HepG2 (cell line): ENCODE measurements around the gene MCOLN3. TPM values are rescaled to one million over a fixed set of nuclear protein-coding genes. Genes with fewer than 3 reads are reported as not detected.

Experiments
- ATAC-seq: fragments of 200-7000 bp; cut with Tn5 transposase; 3 replicates; pipeline ENCODE4 v1.9.1; 2020; ENCODE audit warnings: mild to moderate bottlenecking, moderate library complexity
- BruUV-seq: library from RNA; stranded (reverse); fragments of 400-500 nt; replicated peaks from 2 replicates; lab custom pipeline; 2021; lab: Mats Ljungman, UMichigan
- CTCF ChIA-PET: fragments of 300-600 bp; formaldehyde crosslinking; extraction: SDS; loops from one replicate; lab custom pipeline; 2021; ENCODE audit warnings: low total read pairs, inconsistent platforms, low intra/inter-chr PET ratio; lab: Yijun Ruan, JAX
- POLR2A ChIA-PET: fragments of 350-600 bp; sonication (Branson Sonifier 250); formaldehyde crosslinking; loops from one replicate; lab custom pipeline; 2020; ENCODE audit warnings: antibody characterized with exemption, inconsistent platforms; lab: Yijun Ruan, JAX
- DNase-seq: peaks from one replicate; pipeline ENCODE4 v3.0.0-alpha.2; 2015; ENCODE audit warnings: low spot score
- FAIRE-seq: peaks from 3 replicates; lab custom pipeline; 2011; peaks lifted over from hg19 to GRCh38; lab: Jason Lieb, UNC
- H2AFZ ChIP-seq: one replicate; pipeline ENCODE4 v1.6.1; 2011; ENCODE audit warnings: low read length, inconsistent platforms
- H3K27ac ChIP-seq: fragments of 300-600 bp; 3 replicates; pipeline ENCODE4 v1.8.0; 2011; ENCODE audit warnings: mixed run types, mild to moderate bottlenecking, mixed read lengths, low read length, inconsistent platforms; ENCODE audit not compliant: insufficient read depth; ENCODE audit errors: extremely low read length
- H3K27me3 ChIP-seq, 2 experiments: fragments of 200-600 bp in 1 of 2; 2 replicates in 1 of 2; 3 replicates in 1 of 2; pipeline versions ENCODE4 v1.6.0 to v1.8.0; 2011; ENCODE audit warnings: low read length in 2 of 2, mild to moderate bottlenecking in 2 of 2, moderate library complexity in 2 of 2, inconsistent platforms in 1 of 2; ENCODE audit not compliant: insufficient read depth in 2 of 2, control insufficient read depth in 1 of 2
- H3K36me3 ChIP-seq, 2 experiments: fragments of 200-600 bp in 1 of 2; replicated peaks in 1 of 2; 2 replicates in 1 of 2; 3 replicates in 1 of 2; pipeline versions ENCODE4 v1.5.1 to v1.8.0; 2011; ENCODE audit warnings: low read length in 2 of 2, inconsistent platforms in 1 of 2; ENCODE audit not compliant: insufficient read depth in 2 of 2, control insufficient read depth in 1 of 2
- H3K4me1 ChIP-seq: 2 replicates; pipeline ENCODE4 v1.5.1; 2012; ENCODE audit warnings: low read length, inconsistent platforms; ENCODE audit not compliant: insufficient read depth
- H3K4me2 ChIP-seq: 2 replicates; pipeline ENCODE4 v1.6.0; 2011; ENCODE audit warnings: low read depth, low read length, inconsistent platforms
- H3K4me3 ChIP-seq, 3 experiments: fragments of 200-600 bp in 1 of 3; sonication (generic), shearing (Covaris generic) in 1 of 3; replicated peaks in 1 of 3; 2 replicates each; pipeline ENCODE4 v1.5.1; 2011 to 2016; ENCODE audit warnings: low read length in 3 of 3, inconsistent platforms in 2 of 3, low read depth in 2 of 3, mild to moderate bottlenecking in 2 of 3, control low read depth in 1 of 3, mixed read lengths in 1 of 3; ENCODE audit not compliant: insufficient read depth in 1 of 3
- H3K79me2 ChIP-seq: one replicate; pipeline ENCODE4 v1.6.1; 2011; ENCODE audit warnings: low read length, inconsistent platforms; ENCODE audit not compliant: insufficient read depth
- H3K9ac ChIP-seq: 2 replicates; pipeline ENCODE4 v1.6.0; 2011; ENCODE audit warnings: mild to moderate bottlenecking, low read depth, low read length, inconsistent platforms; ENCODE audit not compliant: insufficient read depth
- H3K9me3 ChIP-seq: 2 replicates; pipeline ENCODE4 v1.5.1; 2012; ENCODE audit warnings: mild to moderate bottlenecking, low read length
- H4K20me1 ChIP-seq: 2 replicates; pipeline ENCODE4 v1.6.0; 2011; ENCODE audit warnings: inconsistent platforms, mild to moderate bottlenecking, low read length, moderate library complexity; ENCODE audit not compliant: insufficient read depth
- ARNT2 ChIP-seq: sonication (generic); formaldehyde crosslinking; IDR thresholded peaks from 2 replicates; pipeline ENCODE4 v1.8.0; 2022; ENCODE audit warnings: mild to moderate bottlenecking, low read depth, missing genetic modification reagents, moderate library complexity
- CEBPG ChIP-seq: IDR thresholded peaks from 2 replicates; pipeline ENCODE4 v1.6.1; 2016
- FLYWCH1 ChIP-seq: sonication (generic); formaldehyde crosslinking; IDR thresholded peaks from 2 replicates; pipeline ENCODE4 v1.8.1; 2023; ENCODE audit warnings: mild to moderate bottlenecking, missing genetic modification reagents
- GFI1 ChIP-seq: sonication (generic); formaldehyde crosslinking; IDR thresholded peaks from 2 replicates; pipeline ENCODE4 v1.5.0; 2020; ENCODE audit warnings: missing genetic modification reagents, mild to moderate bottlenecking, borderline replicate concordance
- HMGA1 ChIP-seq: sonication (generic); formaldehyde crosslinking; conservative IDR thresholded peaks from 2 replicates; pipeline ENCODE4 v1.4.0; 2020; ENCODE audit warnings: missing genetic modification reagents
- HNF1A ChIP-seq, 2 experiments: sonication (generic) in 1 of 2; formaldehyde crosslinking in 1 of 2; IDR thresholded peaks; 2 replicates each; pipeline versions ENCODE4 v1.4.0 to v1.6.1; 2016 to 2020; ENCODE audit warnings: borderline replicate concordance in 1 of 2, low read depth in 1 of 2, mild to moderate bottlenecking in 1 of 2, missing genetic modification reagents in 1 of 2
- HOXD1 ChIP-seq: sonication (generic); formaldehyde crosslinking; IDR thresholded peaks from 2 replicates; pipeline ENCODE4 v1.5.0; 2020; ENCODE audit warnings: missing genetic modification reagents
- MBNL3 ChIP-seq: fragments of 250-450 bp; sonication (Bioruptor Pico); conservative IDR thresholded peaks from 2 replicates; pipeline ENCODE4 v1.8.0; 2022; ENCODE audit warnings: mild to moderate bottlenecking, inconsistent platforms
- MNT ChIP-seq: fragments of 450-650 bp; IDR thresholded peaks from 2 replicates; pipeline ENCODE4 v1.6.1; 2016
- NBN ChIP-seq: fragments of 450-650 bp; conservative IDR thresholded peaks from 2 replicates; pipeline ENCODE4 v1.6.1; 2017
- SRY ChIP-seq: sonication (generic); formaldehyde crosslinking; IDR thresholded peaks from 2 replicates; pipeline ENCODE4 v1.8.0; 2022; ENCODE audit warnings: mild to moderate bottlenecking, missing genetic modification reagents
- ZFX ChIP-seq: sonication (generic); formaldehyde crosslinking; IDR thresholded peaks from 2 replicates; pipeline ENCODE4 v1.4.0; 2020; ENCODE audit warnings: mild to moderate bottlenecking, low read depth, missing genetic modification reagents, moderate library complexity
- ZNF253 ChIP-seq: sonication (generic); formaldehyde crosslinking; IDR thresholded peaks from 2 replicates; pipeline ENCODE4 v1.8.0; 2022; ENCODE audit warnings: mild to moderate bottlenecking, missing genetic modification reagents, borderline replicate concordance
- ZNF263 ChIP-seq: sonication (generic); formaldehyde crosslinking; IDR thresholded peaks from 2 replicates; pipeline ENCODE4 v1.4.0; 2020; ENCODE audit warnings: missing genetic modification reagents
- ZNF564 ChIP-seq: sonication (generic); formaldehyde crosslinking; IDR thresholded peaks from 2 replicates; pipeline ENCODE4 v1.8.1; 2023; ENCODE audit warnings: mild to moderate bottlenecking, missing genetic modification reagents
- ZNF768 ChIP-seq: sonication (generic); formaldehyde crosslinking; IDR thresholded peaks from 2 replicates; pipeline ENCODE4 v1.4.0; 2020; ENCODE audit warnings: missing genetic modification reagents
- whole genome bisulfite sequencing: methylation state at CpG from one replicate; pipeline ENCODE4 v1.1.6; 2017; ENCODE audit warnings: low lambda C conversion rate; 5-methylcytosine and 5-hydroxymethylcytosine counted together
- in situ Hi-C: cut with HindIII; loops from 2 replicates; pipeline ENCODE4 v1.10.0; 2017; ENCODE audit warnings: low pct_unique_long_range_greater_than_20kb; ENCODE audit not compliant: extremely low pct_ligation_motif_present
- intact Hi-C: fragments of 100-400 bp; cut with micrococcal nuclease; formaldehyde crosslinking; loops from one replicate; pipeline ENCODE4 v1.10.0; 2022; ENCODE audit not compliant: unreplicated experiment
- polyA plus RNA-seq, 8 experiments: library from polyadenylated mRNA; depleted of rRNA in 3 of 8; stranded (reverse) in 7 of 8; unstranded in 1 of 8; fragments of >200 nt; fragmentation: Illumina TruSeq in 4 of 8; extraction: Trizol in 4 of 8; gene quantifications; 2 replicates each; pipeline versions ENCODE4 v1.2.1 to v1.2.3, GENCODE V29; 2011 to 2016; ENCODE audit warnings: low read depth in 4 of 8, missing spikeins in 1 of 8, mixed read lengths in 1 of 8; ENCODE audit not compliant: insufficient read depth in 1 of 8
- total RNA-seq, 5 experiments: library from RNA; depleted of rRNA; stranded (reverse); fragments of >200 nt; fragmentation: Illumina TruSeq; extraction: Trizol; gene quantifications; 2 replicates each; pipeline ENCODE4 v1.2.3, GENCODE V29; 2016; ENCODE audit warnings: low read depth in 1 of 5
- TF ChIP-seq, protein P1 (sequence below): sonication (generic); formaldehyde crosslinking; IDR thresholded peaks from 2 replicates; pipeline ENCODE4 v1.5.0; 2020; ENCODE audit warnings: mild to moderate bottlenecking, missing genetic modification reagents, borderline replicate concordance

MCOLN3 gene
- total and polyA plus RNA-seq, 2 of the 13 experiments (the other 11 are each of a cell fraction or from before 2014, with no cell fraction given), result 0.04 TPM

DNA sequence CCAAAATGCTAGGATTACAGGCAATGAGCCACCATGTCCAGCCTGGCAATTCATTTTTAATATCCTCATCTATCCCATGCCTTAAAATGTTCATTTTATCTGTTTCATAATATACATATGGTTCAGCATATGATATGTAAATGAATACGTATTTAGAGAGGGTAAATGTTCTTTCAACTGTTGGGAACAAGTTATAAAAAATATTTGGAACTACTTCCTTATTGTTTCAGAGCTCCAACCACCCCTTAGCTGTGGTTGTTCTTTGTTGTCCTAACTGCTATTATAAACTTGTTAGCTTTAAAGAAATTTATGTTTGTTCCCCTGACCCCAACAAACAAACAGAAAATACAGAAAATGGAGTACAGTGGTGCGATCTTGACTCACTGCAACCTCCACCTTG is 65.9 kb downstream of the MCOLN3 start:
- ATAC-seq (no peak), DNase-seq (no peak), FAIRE-seq (no peak)
- H3K4me1 ChIP-seq, result no peaks in the 10 kb centered on the region
- no peak overlapping the region for H3K9ac ChIP-seq
- no peak overlapping the region for H3K27ac ChIP-seq
- H3K4me3 ChIP-seq, result no peak overlapping the region
- H3K79me2 ChIP-seq, result no peaks in the 10 kb centered on the region
- H3K4me2 ChIP-seq, result no peak overlapping the region
- H2AFZ ChIP-seq, result no peak overlapping the region
- H3K9me3 ChIP-seq, result no peaks in the 10 kb centered on the region
- ChIA-PET CTCF (no interaction called here), POLR2A (no interaction called here)
- no peaks in the 10 kb centered on the region for H3K36me3 ChIP-seq
- in situ Hi-C loops (no loop called here), intact Hi-C loops (no loop called here)
- 2% methylated on average over 2 of the region's 2 CpGs for WGBS
- H3K27me3 ChIP-seq, result no peaks in the 10 kb centered on the region
- no peaks in the 10 kb centered on the region for H4K20me1 ChIP-seq
- no TSS peak for BruUV-seq
- TF ChIP-seq ZNF564 (no peak), ARNT2 (CRISPR knock-in tag) (no peak), CEBPG (CRISPR knock-in tag) (no peak), MBNL3 (CRISPR knock-in tag) (no peak), ZNF253 (CRISPR knock-in tag) (no peak), HNF1A (IDR thresholded peaks at IDR 0.05; ENCODE audit: low read depth) (no peak), HNF1A (CRISPR knock-in tag; IDR thresholded peaks at IDR 0.05; ENCODE audit: borderline replicate concordance) (no peak), NBN (no peak), ZNF263 (no peak), HMGA1 (no peak), FLYWCH1 (CRISPR knock-in tag) (no peak), ZFX (no peak), HOXD1 (CRISPR knock-in tag) (no peak), ZNF768 (CRISPR knock-in tag) (no peak), MNT (no peak), SRY (no peak), GFI1 (no peak)
- TF ChIP-seq, protein P1, sequence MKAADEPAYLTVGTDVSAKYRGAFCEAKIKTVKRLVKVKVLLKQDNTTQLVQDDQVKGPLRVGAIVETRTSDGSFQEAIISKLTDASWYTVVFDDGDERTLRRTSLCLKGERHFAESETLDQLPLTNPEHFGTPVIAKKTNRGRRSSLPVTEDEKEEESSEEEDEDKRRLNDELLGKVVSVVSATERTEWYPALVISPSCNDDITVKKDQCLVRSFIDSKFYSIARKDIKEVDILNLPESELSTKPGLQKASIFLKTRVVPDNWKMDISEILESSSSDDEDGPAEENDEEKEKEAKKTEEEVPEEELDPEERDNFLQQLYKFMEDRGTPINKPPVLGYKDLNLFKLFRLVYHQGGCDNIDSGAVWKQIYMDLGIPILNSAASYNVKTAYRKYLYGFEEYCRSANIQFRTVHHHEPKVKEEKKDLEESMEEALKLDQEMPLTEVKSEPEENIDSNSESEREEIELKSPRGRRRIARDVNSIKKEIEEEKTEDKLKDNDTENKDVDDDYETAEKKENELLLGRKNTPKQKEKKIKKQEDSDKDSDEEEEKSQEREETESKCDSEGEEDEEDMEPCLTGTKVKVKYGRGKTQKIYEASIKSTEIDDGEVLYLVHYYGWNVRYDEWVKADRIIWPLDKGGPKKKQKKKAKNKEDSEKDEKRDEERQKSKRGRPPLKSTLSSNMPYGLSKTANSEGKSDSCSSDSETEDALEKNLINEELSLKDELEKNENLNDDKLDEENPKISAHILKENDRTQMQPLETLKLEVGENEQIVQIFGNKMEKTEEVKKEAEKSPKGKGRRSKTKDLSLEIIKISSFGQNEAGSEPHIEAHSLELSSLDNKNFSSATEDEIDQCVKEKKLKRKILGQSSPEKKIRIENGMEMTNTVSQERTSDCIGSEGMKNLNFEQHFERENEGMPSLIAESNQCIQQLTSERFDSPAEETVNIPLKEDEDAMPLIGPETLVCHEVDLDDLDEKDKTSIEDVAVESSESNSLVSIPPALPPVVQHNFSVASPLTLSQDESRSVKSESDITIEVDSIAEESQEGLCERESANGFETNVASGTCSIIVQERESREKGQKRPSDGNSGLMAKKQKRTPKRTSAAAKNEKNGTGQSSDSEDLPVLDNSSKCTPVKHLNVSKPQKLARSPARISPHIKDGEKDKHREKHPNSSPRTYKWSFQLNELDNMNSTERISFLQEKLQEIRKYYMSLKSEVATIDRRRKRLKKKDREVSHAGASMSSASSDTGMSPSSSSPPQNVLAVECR (CRISPR knock-in tag), result no peak
